HG03097 (cell line): ENCODE results near the gene TRAF2.

Experiments
- ATAC-seq: cut with Tn5 transposase; IDR thresholded peaks from one replicate; pipeline ENCODE4 v1.9.1; 2021; ENCODE audit not compliant: unreplicated experiment, low FRiP score

TRAF2 gene

DNA sequence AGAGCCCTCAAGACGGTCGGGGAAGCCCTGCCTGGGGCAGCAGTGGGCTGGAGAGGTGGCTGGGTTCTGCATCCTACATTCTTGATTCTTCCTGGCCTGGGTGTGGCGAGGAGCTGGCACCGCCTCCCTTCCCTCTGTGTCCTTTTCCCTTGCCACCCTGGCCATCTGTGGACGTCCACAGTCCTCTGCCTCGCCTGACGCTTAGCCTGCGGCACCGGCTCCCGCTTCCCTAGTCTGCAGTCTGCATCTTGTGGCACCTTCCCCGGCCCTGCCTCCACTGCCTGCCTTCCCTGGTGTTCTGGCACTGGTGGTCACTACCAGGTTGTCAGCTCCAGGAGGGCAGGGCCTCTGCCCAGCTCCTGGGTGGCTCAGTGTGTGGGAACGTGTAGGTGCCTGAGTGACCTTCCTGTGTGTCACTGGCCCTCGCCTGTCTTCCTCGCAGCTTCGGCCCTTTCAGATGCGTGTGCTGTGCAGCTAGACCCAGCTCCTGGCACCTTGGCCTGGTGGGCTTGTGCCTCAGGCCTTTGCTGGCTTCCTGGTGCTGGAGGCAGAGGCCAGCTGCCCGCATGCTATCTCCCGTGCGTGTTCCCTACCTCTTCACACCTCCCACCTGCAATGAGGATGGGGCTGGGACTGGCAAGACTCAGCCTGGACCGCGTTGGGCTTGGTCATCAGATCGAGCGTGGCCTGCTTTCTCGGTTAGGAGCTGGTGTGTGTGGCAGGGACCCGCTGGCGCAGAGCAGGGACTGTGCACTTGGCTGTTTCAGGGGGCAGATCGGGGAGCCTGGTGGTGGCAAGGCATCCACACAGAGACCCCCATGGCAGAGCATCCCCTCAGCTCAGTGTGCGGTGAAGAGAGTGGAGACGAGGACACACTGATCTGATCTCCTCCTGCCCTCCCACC, 20.9 kb downstream of the TRAF2 start:
- no peak for ATAC-seq

DNA sequence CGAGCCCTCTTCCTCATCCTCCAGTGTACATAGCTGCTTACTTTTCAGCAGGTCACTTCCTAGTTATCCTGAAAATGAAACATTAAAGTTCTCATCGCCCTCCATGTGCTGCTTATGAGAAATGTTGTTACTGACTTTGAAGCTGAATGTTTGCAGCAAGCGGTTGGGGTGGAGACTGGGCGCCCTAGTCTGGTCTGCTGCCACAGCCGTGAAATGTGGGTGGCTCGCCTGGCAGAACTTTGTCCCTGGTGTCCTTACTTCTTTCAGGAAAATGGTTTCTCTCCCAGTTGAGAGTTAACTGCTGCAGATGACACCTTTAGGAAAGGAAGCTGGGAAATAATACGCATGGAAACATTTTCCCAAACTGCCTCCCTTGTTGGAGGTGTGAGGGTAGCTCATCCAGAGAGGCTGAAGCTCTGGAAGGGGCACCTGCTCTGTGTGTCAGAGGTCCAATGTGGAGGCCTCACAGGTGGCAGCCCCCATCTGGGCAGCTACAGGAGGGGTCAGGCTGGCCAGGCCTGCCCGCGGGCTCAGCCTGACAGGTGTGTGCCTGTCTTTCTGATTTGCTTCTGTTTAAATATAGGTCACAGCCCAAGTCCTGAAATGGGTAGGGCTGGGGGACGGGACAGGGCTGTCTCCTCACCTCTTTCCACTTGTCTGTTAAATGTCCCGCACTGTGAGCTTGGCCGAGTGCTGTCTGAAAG, 24.0 kb downstream of the TRAF2 start:
- no peak for ATAC-seq

DNA sequence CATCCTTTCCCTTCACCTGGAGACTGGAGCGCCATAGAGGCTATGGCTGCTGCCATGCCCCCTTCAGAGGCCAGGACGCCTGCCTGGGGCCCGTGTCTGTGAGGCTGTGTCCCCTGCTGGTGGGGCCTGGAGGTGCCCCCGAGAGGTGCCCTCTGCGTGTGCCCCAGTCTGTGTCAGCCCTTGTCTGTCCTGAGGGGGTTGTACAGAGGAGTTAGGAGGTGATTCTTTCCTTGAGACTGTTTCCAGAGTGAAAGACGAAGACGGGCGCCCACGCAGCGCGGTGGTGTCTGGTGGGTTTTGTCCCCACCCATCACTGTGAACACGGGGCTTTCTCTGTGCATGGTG, 24.6 kb downstream of the TRAF2 start:
- no peak for ATAC-seq

DNA sequence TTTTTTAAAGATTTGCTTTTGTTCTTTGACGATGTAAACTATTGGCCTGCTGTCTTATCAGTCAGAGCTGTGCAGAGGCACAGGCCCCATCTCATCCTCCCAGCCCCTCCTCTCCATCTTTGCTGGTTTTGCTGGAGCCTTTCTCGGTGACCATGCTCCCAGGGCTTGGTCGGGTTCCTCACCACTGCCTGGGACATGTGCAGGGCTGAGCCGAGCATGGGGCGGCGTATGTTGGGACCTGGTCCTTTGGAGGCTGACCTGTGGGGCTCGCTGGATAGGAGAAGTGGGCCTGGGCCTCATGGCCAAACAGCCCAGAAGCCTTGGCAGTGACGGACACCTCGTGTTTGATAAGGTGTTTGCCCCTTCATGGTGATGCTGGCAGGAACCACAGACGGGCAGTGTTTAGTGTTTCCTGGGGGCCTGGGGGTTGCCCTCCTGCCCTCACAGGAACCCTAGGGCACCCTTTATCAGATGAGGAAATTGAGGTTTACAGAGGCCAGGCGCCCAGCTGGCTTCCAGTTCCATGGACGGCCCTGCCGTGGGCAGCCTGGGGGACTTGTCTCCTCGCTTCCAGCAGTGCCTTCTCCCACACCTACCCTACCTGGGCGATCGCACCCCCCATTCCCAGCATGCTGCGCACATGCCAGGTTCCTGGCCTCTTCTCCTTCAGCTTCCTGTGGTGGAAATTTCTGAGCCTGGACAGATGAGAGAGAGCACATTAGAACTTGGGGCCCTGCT, 27.6 kb downstream of the TRAF2 start:
- ATAC-seq, result no peak

DNA sequence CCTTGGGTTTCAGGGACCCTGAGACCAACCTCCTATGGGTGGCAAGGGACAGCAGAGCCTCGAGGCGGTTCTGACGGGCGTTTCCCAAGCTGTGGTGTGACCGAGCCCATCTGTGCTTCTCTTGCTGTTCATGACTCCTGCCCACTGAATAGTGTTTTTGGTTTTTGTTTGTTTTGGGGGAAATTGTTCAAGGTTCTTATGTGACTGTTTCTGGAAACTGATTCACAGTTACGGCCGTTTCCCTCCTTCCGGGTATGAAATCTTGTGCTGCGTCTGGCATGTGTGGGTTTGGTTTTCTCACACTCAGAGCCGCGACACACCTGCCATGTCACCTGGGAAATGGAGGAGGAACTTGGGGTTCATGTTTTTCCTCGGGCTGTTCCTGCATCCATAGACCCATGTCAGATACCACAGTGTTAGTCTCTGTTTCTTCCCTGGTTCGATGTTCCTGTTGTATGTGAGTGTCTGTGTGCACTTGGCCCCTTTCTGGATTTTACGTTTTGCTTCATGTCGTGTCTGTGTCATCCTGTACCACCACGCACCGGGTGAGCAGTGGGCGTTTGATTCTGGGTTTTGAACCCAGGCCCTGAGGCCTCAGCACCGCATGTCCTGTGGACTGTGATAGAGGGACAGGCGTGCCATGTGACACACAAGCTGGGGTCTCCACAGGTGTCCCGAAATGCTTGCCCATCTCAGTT, 29.5 kb downstream of the TRAF2 start:
- ATAC-seq, result no peak

DNA sequence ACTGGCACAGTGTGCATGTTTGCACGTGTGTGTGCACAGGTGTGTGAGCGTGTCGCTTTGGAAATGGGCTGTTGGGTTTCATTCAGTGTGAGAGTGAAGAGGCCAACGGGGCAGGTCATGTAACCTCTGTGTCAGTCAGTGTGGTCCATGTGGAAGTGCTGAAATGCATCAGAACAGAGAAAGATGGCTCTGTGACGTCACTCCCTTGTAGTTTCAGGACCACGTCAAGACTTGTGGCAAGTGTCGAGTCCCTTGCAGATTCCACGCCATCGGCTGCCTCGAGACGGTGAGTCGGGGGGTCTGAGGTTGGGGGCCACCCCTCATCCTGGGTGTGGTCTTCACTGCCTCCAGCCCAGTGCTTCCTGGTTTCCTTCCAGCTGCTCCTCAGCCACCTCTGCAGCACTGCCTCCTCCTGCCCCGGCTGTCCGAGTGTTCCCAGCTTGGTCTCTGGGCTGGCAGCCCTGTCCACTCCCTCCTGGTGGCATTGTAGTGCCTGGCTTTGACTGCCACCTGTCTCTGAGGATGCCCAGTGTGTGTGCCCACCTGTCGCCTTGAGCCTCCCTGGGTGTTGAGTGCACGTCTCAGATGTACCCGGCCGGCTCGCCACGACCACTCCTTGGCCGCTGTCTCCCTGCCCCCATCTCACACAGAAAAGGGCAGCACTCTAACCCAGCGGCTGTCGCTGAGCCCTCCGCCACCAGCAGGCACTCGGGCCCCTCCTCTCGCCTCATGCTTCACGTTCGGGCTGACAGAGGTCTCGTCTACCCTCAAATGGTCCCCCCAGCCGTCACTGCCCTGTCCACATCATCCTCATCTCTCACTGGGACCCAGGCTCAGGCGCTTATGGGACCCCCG, 30.2 kb downstream of the TRAF2 start:
- no peak for ATAC-seq

DNA sequence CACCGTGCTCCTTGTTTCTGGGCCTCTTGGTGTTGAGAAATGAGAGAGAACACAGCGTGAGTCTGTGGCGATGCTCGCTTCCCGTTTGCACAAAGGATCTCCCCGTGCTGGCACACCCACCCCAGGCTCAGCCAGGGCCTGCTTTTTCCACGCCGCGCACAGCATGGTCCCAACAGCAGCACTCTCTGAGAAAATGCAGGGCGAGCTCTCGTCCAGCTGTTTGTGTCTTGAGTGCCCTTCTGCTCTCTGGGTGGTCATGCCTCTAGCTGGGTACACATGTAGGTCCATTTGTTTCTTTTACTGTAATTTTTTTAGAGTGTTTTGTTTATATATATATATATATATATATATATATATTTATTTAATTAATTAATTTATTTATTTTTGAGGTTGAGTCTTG, 31.6 kb downstream of the TRAF2 start:
- no peak for ATAC-seq

DNA sequence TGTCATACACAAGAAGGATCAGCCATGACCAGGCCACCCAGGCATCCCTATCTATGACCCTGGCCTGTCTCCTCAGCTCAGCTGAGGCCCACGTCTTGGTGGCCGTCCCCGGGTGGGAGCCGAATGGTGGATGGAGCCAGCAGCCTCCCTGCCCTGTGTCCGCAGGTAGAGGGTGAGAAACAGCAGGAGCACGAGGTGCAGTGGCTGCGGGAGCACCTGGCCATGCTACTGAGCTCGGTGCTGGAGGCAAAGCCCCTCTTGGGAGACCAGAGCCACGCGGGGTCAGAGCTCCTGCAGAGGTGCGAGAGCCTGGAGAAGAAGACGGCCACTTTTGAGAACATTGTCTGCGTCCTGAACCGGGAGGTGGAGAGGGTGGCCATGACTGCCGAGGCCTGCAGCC, 33.8 kb downstream of the TRAF2 start:
- ATAC-seq, result no peak

DNA sequence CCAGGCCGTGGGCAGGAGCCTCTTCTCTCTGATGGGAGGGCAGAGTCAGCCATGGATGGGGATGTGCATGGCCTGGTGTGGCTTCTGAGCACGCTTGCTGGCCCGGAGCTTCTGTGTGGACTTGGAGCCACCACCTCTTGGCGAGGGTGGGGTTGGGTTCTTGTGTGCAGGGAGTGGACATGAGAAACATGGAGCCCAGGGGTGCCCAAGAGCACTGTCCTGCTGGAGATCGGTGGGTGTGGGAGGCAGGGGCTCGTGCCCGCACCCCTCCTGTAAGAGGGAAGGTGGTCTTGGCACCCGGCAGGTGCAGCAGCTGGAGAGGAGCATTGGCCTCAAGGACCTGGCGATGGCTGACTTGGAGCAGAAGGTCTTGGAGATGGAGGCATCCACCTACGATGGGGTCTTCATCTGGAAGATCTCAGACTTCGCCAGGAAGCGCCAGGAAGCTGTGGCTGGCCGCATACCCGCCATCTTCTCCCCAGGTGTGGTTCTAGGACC, 34.5 kb downstream of the TRAF2 start:
- ATAC-seq, result no peak

DNA sequence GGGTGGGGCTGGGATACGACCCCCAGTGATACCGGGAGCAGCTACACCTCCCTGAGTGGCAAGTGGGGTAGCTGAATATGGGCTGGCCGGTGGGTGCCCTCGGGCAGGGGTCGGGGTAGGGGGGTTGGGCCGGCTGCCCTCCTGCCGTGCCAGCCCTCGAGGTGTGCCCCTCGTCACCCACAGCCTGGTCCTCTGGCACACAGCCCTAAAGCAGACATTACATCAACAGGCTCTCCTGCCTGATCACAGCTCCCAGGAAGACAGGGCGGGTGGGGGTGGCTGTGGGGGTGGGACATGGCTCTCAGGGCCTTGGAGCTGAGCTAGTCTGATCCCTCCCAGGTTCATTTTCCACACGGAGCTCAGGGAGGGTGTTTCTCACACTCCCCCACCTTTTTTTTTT, 35.0 kb downstream of the TRAF2 start:
- ATAC-seq, result no peak

DNA sequence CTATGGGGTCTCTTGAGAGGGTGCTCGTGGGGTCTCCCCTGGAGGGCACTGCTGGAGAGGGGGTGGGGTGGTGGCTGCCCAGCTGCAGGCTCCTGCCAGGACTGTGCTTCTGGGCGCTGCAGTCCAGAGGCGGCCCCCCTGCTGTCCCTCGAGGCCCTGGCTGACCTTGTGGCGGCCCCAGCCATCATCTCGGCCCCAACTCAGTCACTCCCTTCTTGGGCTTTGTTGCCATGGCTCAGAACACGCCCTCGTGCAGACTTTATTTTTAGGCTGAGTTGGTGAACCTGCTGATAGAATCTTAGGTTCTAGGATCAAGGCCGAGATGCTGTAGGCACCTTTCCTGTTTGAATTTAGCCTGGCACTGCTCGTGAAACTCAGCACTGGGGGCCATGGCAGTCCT, 35.4 kb downstream of the TRAF2 start:
- ATAC-seq, result no peak

DNA sequence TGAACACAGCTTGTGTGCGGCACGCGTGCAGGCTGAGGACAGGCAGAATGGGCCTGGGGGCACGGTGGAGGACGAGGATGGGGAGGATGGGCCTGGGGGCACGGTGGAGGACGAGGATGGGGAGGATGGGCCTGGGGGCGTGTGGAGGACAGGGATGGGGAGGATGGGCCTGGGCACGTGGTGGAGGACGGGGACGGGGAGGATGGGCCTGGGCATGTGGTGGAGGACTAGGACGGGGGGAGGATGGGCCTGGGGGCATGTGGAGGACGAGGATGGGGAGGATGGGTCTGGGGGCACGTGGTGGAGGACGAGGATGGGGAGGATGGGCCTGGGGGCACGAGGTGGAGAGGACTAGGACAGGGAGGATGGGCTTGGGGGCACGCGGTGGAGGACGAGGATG, 36.2 kb downstream of the TRAF2 start:
- ATAC-seq, result no peak

DNA sequence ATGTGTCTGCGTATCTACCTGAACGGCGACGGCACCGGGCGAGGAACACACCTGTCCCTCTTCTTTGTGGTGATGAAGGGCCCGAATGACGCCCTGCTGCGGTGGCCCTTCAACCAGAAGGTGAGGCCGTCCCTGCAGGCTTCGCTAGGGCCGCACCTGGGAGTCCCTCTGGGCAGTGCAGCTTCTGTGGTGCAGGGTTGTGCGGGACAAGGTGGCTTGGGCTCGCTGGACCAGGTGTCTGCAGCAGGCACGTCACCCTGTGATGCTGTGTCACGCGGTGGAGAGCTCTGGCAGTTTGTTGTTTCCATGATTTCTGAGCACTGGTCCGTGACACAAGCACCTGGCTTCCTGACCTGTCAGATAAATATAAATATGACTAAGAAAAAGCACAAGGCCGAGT, 37.6 kb downstream of the TRAF2 start:
- ATAC-seq, result no peak

DNA sequence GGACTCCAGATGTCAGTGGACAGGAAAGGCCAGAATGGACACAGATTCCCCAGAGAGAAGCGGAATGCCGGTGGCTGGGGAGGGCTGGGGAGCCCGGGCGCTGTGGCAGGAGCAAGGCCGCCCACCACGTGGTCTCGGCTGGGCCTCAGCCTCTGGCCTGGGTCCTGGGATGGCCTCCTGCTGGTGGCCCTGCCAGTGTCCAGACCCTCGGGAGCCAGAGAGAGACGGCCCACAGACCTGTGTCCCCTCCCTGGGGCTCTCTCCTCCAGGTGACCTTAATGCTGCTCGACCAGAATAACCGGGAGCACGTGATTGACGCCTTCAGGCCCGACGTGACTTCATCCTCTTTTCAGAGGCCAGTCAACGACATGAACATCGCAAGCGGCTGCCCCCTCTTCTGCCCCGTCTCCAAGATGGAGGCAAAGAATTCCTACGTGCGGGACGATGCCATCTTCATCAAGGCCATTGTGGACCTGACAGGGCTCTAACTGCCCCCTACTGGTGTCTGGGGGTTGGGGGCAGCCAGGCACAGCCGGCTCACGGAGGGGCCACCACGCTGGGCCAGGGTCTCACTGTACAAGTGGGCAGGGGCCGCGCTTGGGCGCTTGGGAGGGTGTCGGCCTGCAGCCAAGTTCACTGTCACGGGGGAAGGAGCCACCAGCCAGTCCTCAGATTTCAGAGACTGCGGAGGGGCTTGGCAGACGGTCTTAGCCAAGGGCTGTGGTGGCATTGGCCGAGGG, 39.3 kb downstream of the TRAF2 start:
- no peak for ATAC-seq

DNA sequence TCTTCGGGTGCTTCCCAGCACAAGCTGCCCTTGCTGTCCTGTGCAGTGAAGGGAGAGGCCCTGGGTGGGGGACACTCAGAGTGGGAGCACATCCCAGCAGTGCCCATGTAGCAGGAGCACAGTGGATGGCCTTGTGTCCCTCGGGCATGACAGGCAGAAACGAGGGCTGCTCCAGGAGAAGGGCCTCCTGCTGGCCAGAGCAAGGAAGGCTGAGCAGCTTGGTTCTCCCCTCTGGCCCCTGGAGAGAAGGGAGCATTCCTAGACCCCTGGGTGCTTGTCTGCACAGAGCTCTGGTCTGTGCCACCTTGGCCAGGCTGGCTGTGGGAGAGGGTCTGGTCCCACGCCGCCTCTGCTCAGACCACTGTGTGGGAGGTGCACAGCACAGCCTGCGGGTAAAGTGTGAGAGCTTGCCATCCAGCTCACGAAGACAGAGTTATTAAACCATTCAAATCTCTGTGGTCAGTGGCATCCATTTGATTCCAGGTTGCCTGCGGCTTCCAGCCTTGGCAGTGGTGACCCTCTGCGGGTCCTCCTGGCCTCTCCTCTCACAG, 39.9 kb downstream of the TRAF2 start:
- ATAC-seq, result no peak

DNA sequence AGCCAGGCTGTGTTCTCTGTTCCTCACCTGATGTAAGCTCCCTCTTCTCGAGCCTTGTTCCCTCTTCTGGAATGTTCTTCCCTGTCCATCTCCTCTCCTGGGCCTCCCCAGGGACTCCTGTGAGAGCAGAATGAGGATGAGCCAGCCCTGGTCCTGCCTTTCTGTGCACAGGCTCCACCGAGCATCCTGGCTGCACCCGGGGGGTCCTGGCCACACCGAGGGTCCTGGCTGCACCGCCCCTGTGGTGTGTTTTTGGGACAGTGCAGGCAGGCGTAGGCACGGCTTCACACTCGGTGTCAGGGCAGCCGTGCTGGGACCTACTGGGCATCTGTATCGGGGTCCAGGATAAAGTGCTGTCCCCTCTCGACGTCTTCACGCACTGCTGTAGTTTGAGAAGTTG, 40.4 kb downstream of the TRAF2 start:
- ATAC-seq, result no peak

DNA sequence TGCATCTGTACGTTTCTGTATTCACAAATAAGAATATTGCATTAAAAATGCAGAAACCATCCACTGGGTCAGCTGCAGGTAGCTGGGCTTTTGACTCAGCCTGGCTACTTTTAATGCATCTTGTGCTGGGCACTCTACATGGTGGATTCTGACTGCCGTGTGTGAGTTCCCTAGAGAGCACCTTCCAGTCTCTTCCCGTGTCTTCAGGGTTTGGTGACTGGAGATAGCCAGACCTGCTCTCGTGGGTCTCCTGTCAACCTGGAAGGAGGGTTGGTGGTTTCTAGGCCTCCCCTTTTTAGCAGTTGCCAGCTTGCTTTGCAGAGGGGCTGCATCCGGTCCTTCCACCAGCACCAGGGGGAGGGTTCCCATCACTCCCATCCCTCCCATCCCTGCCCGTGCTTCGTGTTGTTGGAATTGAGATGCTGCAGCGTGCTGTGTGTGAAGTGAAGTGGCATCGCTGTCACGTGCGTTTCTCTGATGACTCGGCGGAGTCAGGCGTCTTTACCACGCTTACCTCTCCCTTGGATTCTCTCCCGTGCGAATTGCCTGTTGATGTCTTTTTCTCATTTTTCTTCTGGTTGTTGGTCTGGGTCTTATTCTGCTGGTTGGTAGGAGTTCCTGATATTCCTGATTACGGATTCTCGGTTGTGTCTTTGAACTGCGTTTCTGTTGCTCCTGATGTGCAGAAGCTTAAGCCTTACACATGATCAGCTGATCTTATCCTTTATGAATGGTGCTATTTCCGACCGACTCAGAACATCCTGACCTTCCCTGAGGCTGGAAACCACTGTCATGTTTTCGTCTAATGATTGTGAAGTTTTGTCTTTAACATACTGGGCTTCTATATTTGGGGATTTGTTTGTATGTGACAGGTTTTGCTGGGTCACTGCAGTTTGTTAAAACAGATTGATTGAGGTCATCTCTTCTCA, 41.3 kb downstream of the TRAF2 start:
- ATAC-seq, result no peak

DNA sequence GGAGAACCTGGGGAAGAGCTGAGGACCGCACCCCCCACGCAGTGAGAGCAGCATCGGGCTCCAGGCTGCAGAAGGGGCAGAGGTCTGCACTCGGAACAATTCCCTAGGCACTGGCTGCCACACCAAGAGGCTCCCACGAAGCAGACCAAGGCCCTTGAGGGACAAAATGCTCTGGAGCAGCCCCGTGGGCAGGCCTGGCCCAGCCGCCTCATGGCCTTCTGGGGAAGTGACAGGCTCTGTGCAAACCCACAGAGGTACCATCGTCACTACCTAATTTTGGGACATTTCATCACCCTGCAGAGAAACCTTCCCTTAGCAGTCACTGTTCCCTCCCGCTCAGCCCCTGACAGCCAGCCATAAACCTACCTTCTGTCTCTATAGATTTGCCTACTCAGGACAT, 42.3 kb downstream of the TRAF2 start:
- no peak for ATAC-seq
